A673 (cell line): ENCODE results near the gene BSN. TPM values are rescaled to one million over a fixed set of nuclear protein-coding genes. Genes with fewer than 3 reads are reported as not detected.
A peak's percentile ranks its signal among the peaks of the same experiment; 100 is the strongest.

ENCODE experiments used
- BruUV-seq: library from RNA; stranded (reverse); fragments of 400-500 nt; replicated peaks from 2 replicates; lab custom pipeline; 2021; lab: Mats Ljungman, UMichigan
- CTCF ChIA-PET: fragments of 300-600 bp; sonication (Branson Sonifier 250); formaldehyde crosslinking; loops from one replicate; lab custom pipeline; 2022; ENCODE audit warnings: antibody characterized with exemption; lab: Charles Lee
- POLR2A ChIA-PET: fragments of 300-600 bp; sonication (Branson Sonifier 250); formaldehyde crosslinking; loops from one replicate; lab custom pipeline; 2022; ENCODE audit warnings: antibody characterized with exemption; ENCODE audit not compliant: low non-redundant PET; lab: Charles Lee
- DNase-seq: peaks from one replicate; pipeline ENCODE4 v3.0.0-alpha.2; 2015; ENCODE audit warnings: low spot score
- H3K27ac ChIP-seq: fragments of 200-600 bp; sonication (generic); 2 replicates; pipeline ENCODE4 v1.5.1; 2016; ENCODE audit warnings: mixed run types, low read depth, mild to moderate bottlenecking, mixed read lengths, antibody characterized with exemption, low read length; ENCODE audit not compliant: poor library complexity, severe bottlenecking
- H3K27me3 ChIP-seq: fragments of 200-600 bp; sonication (generic); replicated peaks from 2 replicates; pipeline ENCODE4 v1.6.1; 2017; ENCODE audit warnings: mixed run types, low read depth, mild to moderate bottlenecking, mixed read lengths, antibody characterized with exemption, low read length; ENCODE audit not compliant: insufficient read depth, poor library complexity
- H3K36me3 ChIP-seq: fragments of 200-600 bp; sonication (generic); 2 replicates; pipeline ENCODE4 v1.6.1; 2016; ENCODE audit warnings: mixed run types, mild to moderate bottlenecking, mixed read lengths, antibody characterized with exemption, low read length; ENCODE audit not compliant: insufficient read depth, poor library complexity, severe bottlenecking
- H3K4me1 ChIP-seq: fragments of 200-600 bp; sonication (generic); 2 replicates; pipeline ENCODE4 v1.6.1; 2017; ENCODE audit warnings: mixed run types, mild to moderate bottlenecking, mixed read lengths, antibody characterized with exemption, low read length; ENCODE audit not compliant: insufficient read depth, poor library complexity, severe bottlenecking
- H3K4me3 ChIP-seq: fragments of 200-600 bp; sonication (generic); 2 replicates; pipeline ENCODE4 v1.5.1; 2016; ENCODE audit warnings: low read depth, mixed run types, mild to moderate bottlenecking, mixed read lengths, low read length; ENCODE audit not compliant: poor library complexity, severe bottlenecking
- H3K9me3 ChIP-seq: fragments of 200-600 bp; sonication (generic); 2 replicates; pipeline ENCODE4 v1.6.1; 2016; ENCODE audit warnings: mixed run types, low read depth, mild to moderate bottlenecking, mixed read lengths, antibody characterized with exemption, low read length; ENCODE audit not compliant: poor library complexity, severe bottlenecking
- CTCF ChIP-seq: fragments of 300-800, 200-600 bp; sonication (generic); conservative IDR thresholded peaks from 2 replicates; pipeline ENCODE4 v1.5.1; 2017; ENCODE audit warnings: low read depth, mild to moderate bottlenecking, antibody characterized with exemption, low read length, moderate library complexity, mixed read lengths
- EZH2 ChIP-seq: fragments of 200-600 bp; sonication (generic); IDR thresholded peaks from 2 replicates; pipeline ENCODE4 v1.6.1; 2017; ENCODE audit warnings: borderline replicate concordance, low read depth, mild to moderate bottlenecking, mixed read lengths, antibody characterized with exemption, low read length; ENCODE audit not compliant: poor library complexity, severe bottlenecking
- intact Hi-C: fragments of 100-400 bp; cut with micrococcal nuclease; formaldehyde crosslinking; loops from one replicate; pipeline ENCODE4 v1.10.0; 2022; ENCODE audit not compliant: unreplicated experiment
- total RNA-seq: library from RNA; stranded (reverse); gene quantifications from 2 replicates; pipeline ENCODE4 v1.2.3, GENCODE V29; 2021

BSN gene
- total RNA-seq, 1 experiment from 2014 or later: 1.4 TPM

GRCh38 chr3:49700453-49701128 lies 146.3 kb downstream of the BSN start:
- ChIA-PET POLR2A (no interaction called here), CTCF (interaction anchor here (1.0 kb wide), 2 partner anchors 161 to 200 kb away, joined by 3 to 5 read pairs; no protein-coding TSS in a partner anchor)

GRCh38 chr3:49701388-49702077 lies 147.3 kb downstream of the BSN start:
- no peak for DNase-seq
- intact Hi-C loops: loop anchor here (5.0 kb wide), 1 partner anchor 206 kb away; no protein-coding TSS in a partner anchor
- Histone ChIP-seq H3K4me1 (no peaks in the 10 kb centered on the region), H3K4me3 (no peak overlapping the region), H3K27me3 (no peaks in the 10 kb centered on the region), H3K36me3 (no peaks in the 10 kb centered on the region), H3K9me3 (no peaks in the 10 kb centered on the region), H3K27ac (no peak overlapping the region)
- POLR2A ChIA-PET: no interaction called here
- CTCF ChIA-PET: interaction anchor here (1.0 kb wide), 2 partner anchors 162 to 199 kb away, joined by 3 to 5 read pairs; no protein-coding TSS in a partner anchor
- TF ChIP-seq CTCF: peak; percentile 24; the same call in 1 of the 2 replicates
- no peak for TF ChIP-seq EZH2
- BruUV-seq: no TSS peak

More at GRCh38 chr3:49700453-49701128, 146.3 kb downstream of the BSN start:
- Histone ChIP-seq H3K4me3 (no peak overlapping the region), H3K4me1 (no peaks in the 10 kb centered on the region), H3K27ac (no peak overlapping the region), H3K36me3 (no peaks in the 10 kb centered on the region), H3K9me3 (no peaks in the 10 kb centered on the region), H3K27me3 (no peaks in the 10 kb centered on the region)
- intact Hi-C loops: loop anchor here (5.0 kb wide), 1 partner anchor 207 kb away; no protein-coding TSS in a partner anchor
- BruUV-seq: no TSS peak
- DNase-seq: no peak
- TF ChIP-seq CTCF: no peak; the same call in 1 of the 2 replicates
- no peak for TF ChIP-seq EZH2

- no peak for DNase-seq
- intact Hi-C loops: loop anchor here (5.0 kb wide), 1 partner anchor 205 kb away; no protein-coding TSS in a partner anchor
- Histone ChIP-seq H3K27ac (no peak overlapping the region), H3K9me3 (no peaks in the 10 kb centered on the region), H3K36me3 (no peaks in the 10 kb centered on the region), H3K4me1 (no peaks in the 10 kb centered on the region), H3K4me3 (no peak overlapping the region), H3K27me3 (no peaks in the 10 kb centered on the region)
- TF ChIP-seq CTCF (no peak), EZH2 (no peak)
- CTCF ChIA-PET: no interaction called here
- no TSS peak for BruUV-seq
- POLR2A ChIA-PET: no interaction called here
Observed at GRCh38 chr3:49702672-49703071, 148.4 kb downstream of the BSN start.
